Mesenchymal stem cell (in vitro differentiated cells and primary cell): ENCODE measurements around the gene LY6G6F.

Experiments used
- DNase-seq: peaks from one replicate; pipeline ENCODE4 v3.0.0-alpha.2; 2013
- H2AFZ ChIP-seq: one replicate; pipeline ENCODE4 v1.6.1; 2013; ENCODE audit warnings: low read depth, mild to moderate bottlenecking, control low read depth, inconsistent platforms, low read length, moderate library complexity
- H2AK5ac ChIP-seq: 2 replicates; pipeline ENCODE4 v1.6.1; 2013; ENCODE audit warnings: low read length, moderate library complexity, mild to moderate bottlenecking, inconsistent platforms; ENCODE audit not compliant: severe bottlenecking
- H2BK120ac ChIP-seq: one replicate; pipeline ENCODE4 v1.6.1; 2013; ENCODE audit warnings: low read depth, mild to moderate bottlenecking, inconsistent platforms, low read length, moderate library complexity
- H2BK12ac ChIP-seq, 2 experiments: one replicate each; pipeline ENCODE4 v1.6.1; 2013; ENCODE audit warnings: inconsistent platforms in 2 of 2, low read length in 2 of 2, mild to moderate bottlenecking in 2 of 2, moderate library complexity in 2 of 2, control low read depth in 1 of 2
- H2BK15ac ChIP-seq: one replicate; pipeline ENCODE4 v1.6.1; 2013; ENCODE audit warnings: mild to moderate bottlenecking, low read depth, inconsistent platforms; ENCODE audit not compliant: poor library complexity, severe bottlenecking
- H2BK5ac ChIP-seq: 2 replicates; pipeline ENCODE4 v1.6.1; 2013; ENCODE audit warnings: low read depth, mild to moderate bottlenecking, low read length, control low read depth, inconsistent platforms; ENCODE audit not compliant: poor library complexity, severe bottlenecking
- H3K14ac ChIP-seq, 2 experiments: one replicate each; pipeline ENCODE4 v1.6.1; 2013; ENCODE audit warnings: inconsistent platforms in 2 of 2, low read length in 2 of 2, control low read depth in 1 of 2, mild to moderate bottlenecking in 1 of 2, moderate library complexity in 1 of 2
- H3K18ac ChIP-seq, 2 experiments: one replicate each; pipeline ENCODE4 v1.6.1; 2013; ENCODE audit warnings: inconsistent platforms in 2 of 2, low read length in 2 of 2, control low read depth in 1 of 2, low read depth in 1 of 2, mild to moderate bottlenecking in 1 of 2
- H3K23ac ChIP-seq, 2 experiments: one replicate each; pipeline ENCODE4 v1.6.1; 2013; ENCODE audit warnings: inconsistent platforms in 2 of 2, low read length in 2 of 2, mild to moderate bottlenecking in 2 of 2, moderate library complexity in 2 of 2, control low read depth in 1 of 2
- H3K27ac ChIP-seq: 2 replicates; pipeline ENCODE4 v1.5.1; 2013; ENCODE audit warnings: mild to moderate bottlenecking, moderate library complexity, low read length, control low read depth, inconsistent platforms; ENCODE audit not compliant: poor library complexity, severe bottlenecking
- H3K27me3 ChIP-seq, 2 experiments: 2 replicates each; pipeline versions ENCODE4 v1.6.1 to v1.7.0; 2013; ENCODE audit warnings: low read length in 2 of 2, mild to moderate bottlenecking in 2 of 2, moderate library complexity in 2 of 2, control low read depth in 1 of 2, inconsistent platforms in 1 of 2; ENCODE audit not compliant: control insufficient read depth in 1 of 2, insufficient read depth in 1 of 2
- H3K36me3 ChIP-seq, 2 experiments: 2 replicates each; pipeline versions ENCODE4 v1.6.1 to v1.7.0; 2013; ENCODE audit warnings: low read length in 2 of 2, control low read depth in 1 of 2, inconsistent platforms in 1 of 2, low read depth in 1 of 2, mild to moderate bottlenecking in 1 of 2; ENCODE audit not compliant: insufficient read depth in 2 of 2, control insufficient read depth in 1 of 2
- H3K4ac ChIP-seq, 2 experiments: one replicate each; pipeline ENCODE4 v1.6.1; 2013; ENCODE audit warnings: inconsistent platforms in 2 of 2, low read length in 2 of 2, mild to moderate bottlenecking in 2 of 2, moderate library complexity in 2 of 2, control low read depth in 1 of 2, low read depth in 1 of 2
- H3K4me1 ChIP-seq: 2 replicates; pipeline ENCODE4 v1.6.1; 2013; ENCODE audit warnings: low read depth, low read length, control low read depth; ENCODE audit not compliant: control insufficient read depth, insufficient read depth
- H3K4me2 ChIP-seq: 2 replicates; pipeline ENCODE4 v1.6.1; 2013; ENCODE audit warnings: low read length, mild to moderate bottlenecking, inconsistent platforms; ENCODE audit not compliant: poor library complexity, severe bottlenecking
- H3K4me3 ChIP-seq, 2 experiments: 2 replicates each; pipeline versions ENCODE4 v1.5.1 to v1.7.0; 2013; ENCODE audit warnings: low read length in 2 of 2, mild to moderate bottlenecking in 2 of 2, control low read depth in 1 of 2, low read depth in 1 of 2; ENCODE audit not compliant: insufficient read depth in 1 of 2
- H3K79me1 ChIP-seq: replicated peaks from 2 replicates; pipeline ENCODE4 v1.6.1; 2013; ENCODE audit warnings: mild to moderate bottlenecking, control low read depth, low read length, inconsistent platforms; ENCODE audit not compliant: poor library complexity, severe bottlenecking
- H3K9ac ChIP-seq: 2 replicates; pipeline ENCODE4 v1.7.0; 2013; ENCODE audit warnings: mild to moderate bottlenecking, low read length, moderate library complexity
- H3K9me3 ChIP-seq: 2 replicates; pipeline ENCODE4 v1.7.0; 2013; ENCODE audit warnings: mild to moderate bottlenecking, low read length; ENCODE audit not compliant: control insufficient read depth
- H4K8ac ChIP-seq: one replicate; pipeline ENCODE4 v1.6.1; 2013; ENCODE audit warnings: inconsistent platforms, mild to moderate bottlenecking, low read length, moderate library complexity
- H4K91ac ChIP-seq: one replicate; pipeline ENCODE4 v1.6.1; 2013; ENCODE audit warnings: mild to moderate bottlenecking, low read length, inconsistent platforms
- WGBS: methylation state at CpG from one replicate; pipeline ENCODE4 v1.1.7; 2013; ENCODE audit warnings: mixed read lengths; 5-methylcytosine and 5-hydroxymethylcytosine counted together

The LY6G6F gene

DNA sequence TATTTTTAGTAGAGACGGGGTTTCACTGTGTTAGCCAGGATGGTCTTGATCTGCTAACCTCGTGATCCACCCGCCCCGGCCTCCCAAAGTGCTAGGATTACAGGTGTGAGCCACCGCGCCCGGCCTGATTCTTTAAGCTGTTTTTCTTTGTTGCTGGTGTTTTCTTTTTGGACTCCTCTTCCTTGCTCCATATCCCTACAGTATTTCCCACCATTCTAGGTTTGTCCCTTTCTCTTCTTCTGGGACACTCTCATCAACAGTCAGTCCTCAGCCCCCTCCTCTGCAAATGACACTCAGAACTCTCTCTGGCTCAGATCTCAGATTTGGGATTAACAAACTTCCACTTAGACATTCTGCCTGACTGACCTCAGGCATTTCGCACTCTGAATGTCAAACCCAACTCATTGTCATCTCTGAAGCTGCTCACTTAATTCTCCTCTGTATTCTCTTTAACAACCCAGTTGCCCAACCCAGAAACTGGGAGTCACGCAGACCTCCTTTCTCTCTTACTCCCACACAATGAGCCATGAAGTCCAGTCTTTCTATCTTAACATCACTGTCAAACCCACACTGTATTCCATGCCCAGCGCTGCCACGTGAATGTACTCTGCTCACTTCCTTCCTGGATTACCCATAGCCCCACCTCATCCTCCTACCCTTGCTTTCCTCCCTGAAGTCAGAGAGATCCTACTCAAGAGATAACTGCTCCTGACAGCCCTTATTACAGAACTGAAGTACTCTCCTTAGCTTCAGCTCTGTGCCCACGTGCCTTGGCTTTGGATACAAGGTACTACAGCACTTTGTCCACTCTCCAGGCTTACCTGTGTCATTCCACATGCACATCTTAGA lies 19.1 kb downstream of the LY6G6F start:
- Histone ChIP-seq H3K79me1 (peaks cover 19% of the 10 kb centered on the region), H2AK5ac (no peak overlapping the region), H3K4me3 (no peak overlapping the region), H3K27ac (no peak overlapping the region), H2BK5ac (no peak overlapping the region), H3K14ac (no peak overlapping the region), H3K9ac (no peak overlapping the region), H3K18ac (no peak overlapping the region), H2AFZ (no peak overlapping the region), H2BK12ac (no peak overlapping the region), H3K4me1 (peaks cover 11% of the 10 kb centered on the region), H2BK120ac (no peak overlapping the region), H4K8ac (no peak overlapping the region), H3K23ac (no peak overlapping the region), H3K36me3 (peaks cover 30 to 43% of the 10 kb centered on the region in 2 experiments), H3K27me3 (peaks cover 0 to 9% of the 10 kb centered on the region in 2 experiments), H4K91ac (no peak overlapping the region), H3K4me2 (no peak overlapping the region), H2BK15ac (no peak overlapping the region), H3K4ac (no peak overlapping the region), H3K9me3 (no peaks in the 10 kb centered on the region)
- 95% methylated on average over 9 of the region's 12 CpGs for WGBS
- no peak for DNase-seq

DNA sequence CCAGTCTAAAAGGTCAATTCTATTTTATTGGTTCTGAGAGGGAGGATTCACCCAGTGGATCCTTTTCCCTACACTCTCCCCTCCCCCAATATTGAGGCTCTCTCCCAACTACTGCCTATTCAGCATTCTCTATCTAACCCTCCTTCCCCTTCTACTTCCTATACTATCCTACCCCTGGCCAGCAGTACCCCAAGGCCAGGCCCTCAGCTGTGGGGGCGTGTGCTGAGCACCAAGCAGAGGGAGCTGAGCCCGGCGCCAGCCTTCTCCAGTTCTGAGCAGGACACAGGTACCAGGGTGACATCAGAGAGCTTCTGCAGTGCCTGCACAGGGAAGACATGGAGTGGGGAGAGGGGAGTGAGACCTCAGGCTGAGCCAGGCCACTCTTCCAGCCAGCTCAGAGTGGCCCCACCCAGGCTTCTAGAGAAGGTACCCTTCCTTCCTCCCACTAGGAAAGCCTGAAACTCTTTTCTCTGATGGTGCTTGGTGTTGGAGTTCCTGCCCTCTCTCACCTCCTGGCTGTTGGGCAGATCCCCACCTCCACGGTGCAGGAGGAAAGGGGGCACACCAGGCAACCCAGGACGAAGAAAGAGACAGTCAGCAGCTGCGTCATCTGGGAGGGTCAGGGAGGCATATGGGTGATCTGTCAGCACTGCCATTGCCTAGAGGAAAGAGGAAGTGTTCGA lies 20.5 kb downstream of the LY6G6F start:
- no peak overlapping the region for H3K18ac ChIP-seq
- no peak overlapping the region for H4K8ac ChIP-seq
- H2AK5ac ChIP-seq, result no peak overlapping the region
- no peak overlapping the region for H2BK12ac ChIP-seq
- no peak overlapping the region for H3K14ac ChIP-seq
- no peaks in the 10 kb centered on the region for H3K27me3 ChIP-seq
- peaks cover 13% of the 10 kb centered on the region for H3K4me1 ChIP-seq
- no peak overlapping the region for H3K4ac ChIP-seq
- H4K91ac ChIP-seq, result no peak overlapping the region
- 96% methylated on average over 7 of the region's 7 CpGs for WGBS
- H3K9me3 ChIP-seq, result no peaks in the 10 kb centered on the region
- no peak overlapping the region for H3K4me2 ChIP-seq
- H3K79me1 ChIP-seq, result peaks cover 19% of the 10 kb centered on the region
- DNase-seq, result no peak
- H3K36me3 ChIP-seq, result peaks cover 44 to 54% of the 10 kb centered on the region in 2 experiments
- H2AFZ ChIP-seq, result no peak overlapping the region
- no peak overlapping the region for H2BK5ac ChIP-seq
- H2BK120ac ChIP-seq, result no peak overlapping the region
- H3K9ac ChIP-seq, result peak overlapping the region; percentile 11
- H3K27ac ChIP-seq, result no peak overlapping the region
- H3K4me3 ChIP-seq, result no peak overlapping the region
- H2BK15ac ChIP-seq, result no peak overlapping the region
- H3K23ac ChIP-seq, result peak overlapping the region in 1 of 2 experiments; percentile 49

DNA sequence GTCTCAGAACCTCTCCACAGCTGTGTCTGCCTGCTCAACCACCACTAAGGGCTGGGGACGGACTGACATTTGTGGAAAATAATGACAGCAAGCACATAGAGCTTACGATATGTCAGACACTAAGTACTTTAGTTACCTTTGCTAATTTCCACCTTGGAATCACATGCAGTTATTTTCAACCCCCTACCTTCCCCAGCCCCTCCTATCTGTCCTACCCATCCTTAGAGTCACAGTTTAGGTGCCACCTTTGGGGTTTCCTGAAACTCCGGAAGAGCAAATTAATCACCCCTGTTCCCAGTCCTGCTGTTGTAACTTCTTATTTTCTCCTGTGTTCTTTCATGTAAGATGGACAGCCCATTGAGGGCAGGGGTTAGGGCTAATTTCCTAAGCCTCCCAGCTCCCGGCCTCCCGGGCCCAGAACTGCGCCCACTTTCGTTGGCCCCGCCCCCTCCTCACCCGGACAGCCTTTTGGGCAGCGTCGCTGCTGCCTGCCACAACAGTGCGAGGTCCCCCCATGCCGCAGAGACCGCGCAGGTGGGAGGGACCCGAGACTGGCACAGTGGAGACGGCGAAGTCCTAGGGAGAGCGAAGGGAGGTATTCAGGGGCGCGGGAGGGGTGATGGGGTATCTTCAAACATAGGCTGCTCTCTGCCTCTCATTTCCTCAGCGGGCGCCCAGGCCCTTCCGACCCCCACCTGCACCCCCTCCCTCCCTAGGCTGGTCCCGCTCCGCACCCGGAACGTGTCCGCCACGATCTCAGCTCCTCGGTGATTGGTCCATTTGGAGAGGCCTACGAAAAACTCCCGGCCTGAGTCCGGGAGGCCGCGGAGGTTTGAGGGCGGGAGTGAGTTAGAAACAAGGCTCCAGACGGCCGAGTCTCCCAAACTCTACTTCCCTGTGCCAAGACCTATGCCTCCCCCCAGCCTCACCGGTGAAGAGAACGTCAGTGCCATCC lies 21.3 kb downstream of the LY6G6F start:
- 91% methylated on average over 37 of the region's 41 CpGs for WGBS
- no peak overlapping the region for H4K91ac ChIP-seq
- peaks cover 19% of the 10 kb centered on the region for H3K79me1 ChIP-seq
- H2BK5ac ChIP-seq, result no peak overlapping the region
- no peaks in the 10 kb centered on the region for H3K9me3 ChIP-seq
- H3K4me1 ChIP-seq, result peaks cover 13% of the 10 kb centered on the region
- peak overlapping the region; percentile 98 for H3K9ac ChIP-seq
- H3K4ac ChIP-seq, result no peak overlapping the region
- no peak overlapping the region for H3K23ac ChIP-seq
- no peak overlapping the region for H3K14ac ChIP-seq
- H2BK12ac ChIP-seq, result no peak overlapping the region
- H3K27ac ChIP-seq, result no peak overlapping the region
- H2BK15ac ChIP-seq, result no peak overlapping the region
- no peak overlapping the region for H4K8ac ChIP-seq
- H3K27me3 ChIP-seq, result no peaks in the 10 kb centered on the region
- H3K36me3 ChIP-seq, result peaks cover 52 to 60% of the 10 kb centered on the region in 2 experiments
- H3K18ac ChIP-seq, result no peak overlapping the region
- no peak overlapping the region for H2BK120ac ChIP-seq
- no peak for DNase-seq
- peak overlapping the region in 1 of 2 experiments; percentile 93 for H3K4me3 ChIP-seq
- no peak overlapping the region for H2AFZ ChIP-seq
- no peak overlapping the region for H2AK5ac ChIP-seq
- no peak overlapping the region for H3K4me2 ChIP-seq
